Right atrium auricular region (tissue), 2 donors: ENCODE results near the gene SEMA4D. TPM values are rescaled to one million over a fixed set of nuclear protein-coding genes. Genes with fewer than 3 reads are reported as not detected.

Experiments used
- DNase-seq: peaks from one replicate; pipeline ENCODE4 v3.0.0-alpha.2; 2019; ENCODE audit warnings: low spot score
- H3K27ac ChIP-seq, 2 donors: fragments of 200-600 bp; sonication (generic); 1 replicate in 1 of 2; 2 replicates in 1 of 2; pipeline ENCODE4 v1.5.1; 2016 to 2019
- H3K27me3 ChIP-seq, 2 donors: fragments of 200-600 bp; sonication (generic); one replicate each; pipeline versions ENCODE4 v1.5.1 to v1.6.0; 2017 to 2019
- H3K36me3 ChIP-seq: fragments of 200-600 bp; sonication (generic); one replicate; pipeline ENCODE4 v1.5.1; 2016
- H3K4me1 ChIP-seq, 2 donors: fragments of 200-600 bp; sonication (generic); one replicate each; pipeline versions ENCODE4 v1.5.1 to v1.6.0; 2017 to 2019
- H3K4me3 ChIP-seq, 2 donors: fragments of 200-600 bp; sonication (generic); 1 replicate in 1 of 2; 2 replicates in 1 of 2; pipeline ENCODE4 v1.5.1; 2017 to 2019; ENCODE audit warnings: mild to moderate bottlenecking in 1 of 2, moderate library complexity in 1 of 2
- H3K9me3 ChIP-seq, 2 donors: fragments of 200-600 bp; sonication (generic); one replicate each; pipeline ENCODE4 v1.5.1; 2019
- total RNA-seq, 2 donors: library from RNA; depleted of rRNA; stranded (reverse); fragments of >200 nt; gene quantifications; one replicate each; pipeline ENCODE4 v1.1.0, GENCODE V29; 2016
- TF ChIP-seq, protein P1 (sequence below), 2 donors: fragments of 200-600 bp; sonication (generic); IDR thresholded peaks; one replicate each; pipeline ENCODE4 v1.5.1; 2019; ENCODE audit warnings: antibody characterized with exemption in 2 of 2

SEMA4D gene
- total RNA-seq, 2 donors from 2014 or later = 14.6 to 22.1 TPM

DNA sequence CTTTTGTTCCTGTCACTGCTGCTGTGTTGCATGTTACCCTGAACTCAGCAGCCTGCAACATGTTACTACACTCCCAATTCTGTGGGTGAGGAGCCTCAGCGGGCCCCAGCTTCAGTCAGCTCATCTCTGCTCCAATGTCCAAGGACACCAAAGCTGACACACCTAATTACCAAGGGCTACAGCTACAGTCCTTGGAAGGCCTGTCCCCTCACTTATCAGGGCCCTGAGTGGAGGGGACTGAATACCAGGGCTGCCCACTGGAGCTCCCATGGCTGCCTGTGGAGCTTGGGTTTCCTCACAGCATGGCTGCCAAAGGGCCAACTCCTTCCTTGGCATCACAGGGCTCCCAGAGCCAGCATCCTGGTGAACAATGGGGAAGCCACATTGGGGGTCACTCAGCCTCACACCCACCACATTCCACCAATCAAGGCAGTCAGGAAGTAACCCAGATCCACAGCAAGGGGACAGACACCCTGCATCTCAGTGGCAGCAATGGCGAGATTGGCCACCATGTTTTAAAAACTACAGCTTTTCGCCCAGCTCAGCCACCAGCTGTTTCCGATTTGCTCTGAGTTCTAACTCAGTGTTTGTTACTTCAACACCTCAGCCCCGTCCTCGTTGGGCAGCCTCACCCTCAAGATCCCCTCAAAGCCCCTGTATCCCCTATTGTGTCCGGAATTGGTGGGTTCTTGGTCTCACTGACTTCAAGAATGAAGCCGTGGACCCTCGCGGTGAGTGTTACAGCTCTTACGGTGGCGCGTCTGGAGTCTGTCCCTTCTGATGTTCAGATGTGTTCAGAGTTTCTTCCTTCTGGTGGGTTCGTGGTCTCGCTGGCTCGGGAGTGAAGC is 18.9 kb downstream of the SEMA4D start:
- Histone ChIP-seq H3K4me3 (no peak overlapping the region), H3K36me3 (no peaks in the 10 kb centered on the region), H3K27me3 (no peaks in the 10 kb centered on the region), H3K4me1 (peaks cover 0 to 27% of the 10 kb centered on the region in 2 donors), H3K27ac (no peak overlapping the region), H3K9me3 (no peaks in the 10 kb centered on the region)
- TF ChIP-seq, protein P1, sequence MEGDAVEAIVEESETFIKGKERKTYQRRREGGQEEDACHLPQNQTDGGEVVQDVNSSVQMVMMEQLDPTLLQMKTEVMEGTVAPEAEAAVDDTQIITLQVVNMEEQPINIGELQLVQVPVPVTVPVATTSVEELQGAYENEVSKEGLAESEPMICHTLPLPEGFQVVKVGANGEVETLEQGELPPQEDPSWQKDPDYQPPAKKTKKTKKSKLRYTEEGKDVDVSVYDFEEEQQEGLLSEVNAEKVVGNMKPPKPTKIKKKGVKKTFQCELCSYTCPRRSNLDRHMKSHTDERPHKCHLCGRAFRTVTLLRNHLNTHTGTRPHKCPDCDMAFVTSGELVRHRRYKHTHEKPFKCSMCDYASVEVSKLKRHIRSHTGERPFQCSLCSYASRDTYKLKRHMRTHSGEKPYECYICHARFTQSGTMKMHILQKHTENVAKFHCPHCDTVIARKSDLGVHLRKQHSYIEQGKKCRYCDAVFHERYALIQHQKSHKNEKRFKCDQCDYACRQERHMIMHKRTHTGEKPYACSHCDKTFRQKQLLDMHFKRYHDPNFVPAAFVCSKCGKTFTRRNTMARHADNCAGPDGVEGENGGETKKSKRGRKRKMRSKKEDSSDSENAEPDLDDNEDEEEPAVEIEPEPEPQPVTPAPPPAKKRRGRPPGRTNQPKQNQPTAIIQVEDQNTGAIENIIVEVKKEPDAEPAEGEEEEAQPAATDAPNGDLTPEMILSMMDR (IDR thresholded peaks at IDR 0.05) = no peak
- DNase-seq = no peak

DNA sequence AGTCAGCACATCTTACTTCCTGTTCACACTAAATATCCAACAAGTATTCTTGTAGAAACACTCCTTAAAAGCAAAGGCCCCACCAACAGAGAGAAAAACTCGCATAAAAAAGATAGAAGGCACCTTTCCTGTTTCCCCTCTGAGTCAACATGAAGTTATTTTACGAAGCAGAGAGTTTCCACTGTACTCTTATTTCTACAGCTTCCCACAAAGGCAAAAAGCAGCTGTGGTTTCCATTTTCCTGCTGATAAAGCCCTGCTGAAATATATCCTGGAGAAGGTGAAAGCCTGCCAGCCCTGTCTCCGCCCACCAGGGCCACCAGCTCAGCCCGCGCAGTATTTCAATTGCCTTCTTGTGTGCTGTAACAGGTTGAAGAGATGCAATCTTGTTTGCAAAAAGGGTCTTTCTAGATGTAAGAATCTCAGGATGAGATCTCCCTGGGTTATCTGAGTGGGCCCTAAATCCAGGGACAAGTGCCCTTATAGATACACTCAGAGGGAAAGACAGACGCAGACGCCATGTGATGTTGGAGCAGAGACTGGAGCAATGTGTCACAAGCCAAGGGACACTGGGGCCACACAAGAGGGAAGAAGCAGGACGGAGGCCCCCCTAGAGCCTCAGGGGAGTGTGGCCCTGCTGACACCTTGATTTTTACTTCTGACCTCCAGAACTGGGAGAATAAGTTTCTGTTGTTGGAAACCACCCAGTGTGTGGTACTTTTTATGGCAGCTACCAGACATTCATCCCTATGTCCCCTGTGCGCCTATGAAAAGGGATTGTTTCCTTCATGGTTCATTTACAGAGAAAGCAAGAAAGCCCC is 19.9 kb downstream of the SEMA4D start:
- H3K27ac ChIP-seq = no peak overlapping the region
- no peaks in the 10 kb centered on the region for H3K27me3 ChIP-seq
- H3K4me1 ChIP-seq = peaks cover 0 to 27% of the 10 kb centered on the region in 2 donors
- H3K9me3 ChIP-seq = no peaks in the 10 kb centered on the region
- H3K36me3 ChIP-seq = no peaks in the 10 kb centered on the region
- TF ChIP-seq, protein P1 (IDR thresholded peaks at IDR 0.05) = no peak
- no peak overlapping the region for H3K4me3 ChIP-seq
- no peak for DNase-seq

DNA sequence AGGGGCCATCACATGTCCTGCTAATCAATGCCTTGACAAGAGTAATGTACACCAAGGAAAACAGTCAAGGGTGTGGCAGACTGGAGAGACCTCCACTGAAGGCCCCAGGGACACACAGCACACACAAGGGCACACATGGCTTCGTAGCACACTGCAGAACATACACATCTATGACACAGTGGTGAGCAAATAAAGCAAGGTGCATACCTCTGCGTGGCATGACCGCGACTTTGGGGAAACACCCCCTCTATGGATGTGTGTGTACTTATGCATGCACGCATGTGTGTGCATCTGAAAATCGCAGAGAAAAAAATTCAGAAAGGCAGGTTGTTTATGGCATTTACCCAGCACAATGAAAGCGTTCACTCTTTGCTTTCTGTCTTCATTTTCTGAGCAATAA is 20.5 kb downstream of the SEMA4D start:
- H3K9me3 ChIP-seq = no peaks in the 10 kb centered on the region
- DNase-seq = no peak
- H3K27me3 ChIP-seq = no peaks in the 10 kb centered on the region
- peaks cover 0 to 24% of the 10 kb centered on the region in 2 donors for H3K4me1 ChIP-seq
- TF ChIP-seq, protein P1 (IDR thresholded peaks at IDR 0.05) = no peak
- no peaks in the 10 kb centered on the region for H3K36me3 ChIP-seq
- no peak overlapping the region for H3K27ac ChIP-seq
- no peak overlapping the region for H3K4me3 ChIP-seq

DNA sequence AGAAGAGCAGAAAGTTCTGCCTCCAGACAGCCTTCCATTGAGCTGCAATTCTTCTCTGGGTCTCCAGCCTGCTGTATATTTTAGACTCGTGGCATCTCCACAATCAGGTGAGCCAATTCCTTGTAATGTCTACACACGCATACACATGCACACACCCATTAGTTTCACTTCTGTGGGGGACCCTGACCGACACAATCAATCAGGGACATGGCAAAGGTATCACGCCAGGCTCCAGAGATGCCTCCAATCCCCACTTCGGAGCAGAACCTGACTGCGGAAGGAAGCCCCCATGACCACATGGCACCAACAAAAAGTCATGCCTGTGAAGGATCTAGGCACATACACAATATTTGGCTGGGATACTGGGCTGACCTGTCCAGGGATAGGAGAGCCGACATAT is 21.4 kb downstream of the SEMA4D start:
- Histone ChIP-seq H3K4me1 (peaks cover 0 to 22% of the 10 kb centered on the region in 2 donors), H3K9me3 (no peaks in the 10 kb centered on the region), H3K27ac (no peak overlapping the region), H3K27me3 (no peaks in the 10 kb centered on the region), H3K36me3 (no peaks in the 10 kb centered on the region), H3K4me3 (no peak overlapping the region)
- DNase-seq = no peak
- TF ChIP-seq, protein P1 (IDR thresholded peaks at IDR 0.05) = no peak

DNA sequence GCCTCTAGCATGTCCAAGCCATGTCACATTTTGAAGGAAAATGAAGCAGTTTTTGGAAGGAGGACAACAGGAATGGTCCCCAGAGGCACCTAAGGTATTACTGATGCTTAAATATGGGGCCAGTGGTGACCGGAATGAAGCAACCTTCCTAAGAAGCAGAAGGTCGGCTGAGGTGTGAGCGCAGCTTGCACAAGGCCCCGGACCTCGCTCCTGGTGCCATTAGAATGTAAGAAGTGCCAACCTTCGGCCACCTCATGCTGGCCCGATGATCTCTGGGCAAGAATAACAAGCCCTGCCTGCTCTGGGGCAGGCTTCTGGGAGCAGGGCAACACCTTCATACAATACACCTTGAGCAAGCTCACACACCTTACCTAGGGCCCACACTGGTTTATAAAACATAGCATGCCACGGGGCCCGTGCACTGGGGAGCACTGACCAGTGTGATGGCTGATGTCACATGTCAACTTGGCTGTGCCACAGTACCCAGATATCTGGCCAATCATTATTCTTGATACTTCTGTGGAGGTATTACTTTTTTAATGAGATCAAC is 21.9 kb downstream of the SEMA4D start:
- no peaks in the 10 kb centered on the region for H3K9me3 ChIP-seq
- DNase-seq = no peak

More for the DNA sequence above, 21.9 kb downstream of the SEMA4D start:
- H3K36me3 ChIP-seq = no peaks in the 10 kb centered on the region
- H3K4me3 ChIP-seq = no peak overlapping the region
- TF ChIP-seq, protein P1 (IDR thresholded peaks at IDR 0.05) = no peak
- no peaks in the 10 kb centered on the region for H3K27me3 ChIP-seq
- H3K4me1 ChIP-seq = peaks cover 0 to 22% of the 10 kb centered on the region in 2 donors
- no peak overlapping the region for H3K27ac ChIP-seq
